Measurements from ENCODE around the gene SLC2A1. TPM values are rescaled to one million over a fixed set of nuclear protein-coding genes. Genes with fewer than 3 reads are reported as not detected.

The SLC2A1 gene
- total and polyA plus RNA-seq, 8 donors, result 1.2 to 39.8 (median 18.3) TPM

- peaks cover 0 to 8% (median 2%) of the 10 kb centered on the region in 4 donors for H3K4me1 ChIP-seq
- H3K9me3 ChIP-seq, result no peaks in the 10 kb centered on the region
- no peaks in the 10 kb centered on the region for H3K27me3 ChIP-seq
- intact Hi-C loops (cut with DNase I; ENCODE audit: low total_unique reads), result no loop called here
- DNase-seq, result peak in 1 of 2 donors; percentile 87
- WGBS, 5 donors, result 51 to 65% (median 53%) methylated on average over 4 of the region's 4 CpGs
- TF ChIP-seq EP300 (IDR thresholded peaks at IDR 0.05), result no peak
- no peak for TF ChIP-seq CTCF (IDR thresholded peaks at IDR 0.05)
- TF ChIP-seq POLR2AphosphoS5 (IDR thresholded peaks at IDR 0.05), result no peak
- TF ChIP-seq POLR2A (IDR thresholded peaks at IDR 0.05), result no peak
- no peak overlapping the region for H3K4me3 ChIP-seq
- no peak overlapping the region for H3K27ac ChIP-seq
- H3K36me3 ChIP-seq, result no peaks in the 10 kb centered on the region
Measured at GRCh38 chr1:42971841-42972291, 13.2 kb upstream of the SLC2A1 start.

GRCh38 chr1:42970143-42970542 is 11.5 kb upstream of the SLC2A1 start:
- intact Hi-C loops (cut with DNase I; ENCODE audit: low total_unique reads), result no loop called here
- H3K4me3 ChIP-seq, result no peak overlapping the region
- TF ChIP-seq EP300 (IDR thresholded peaks at IDR 0.05), result no peak
- no peak for TF ChIP-seq CTCF (IDR thresholded peaks at IDR 0.05)
- TF ChIP-seq POLR2A (IDR thresholded peaks at IDR 0.05), result no peak
- TF ChIP-seq POLR2AphosphoS5 (IDR thresholded peaks at IDR 0.05), result no peak
- H3K9me3 ChIP-seq, result no peaks in the 10 kb centered on the region
- H3K27me3 ChIP-seq, result no peaks in the 10 kb centered on the region
- DNase-seq, result no peak
- H3K4me1 ChIP-seq, result peaks cover 0 to 24% (median 5%) of the 10 kb centered on the region in 4 donors
- no peaks in the 10 kb centered on the region for H3K36me3 ChIP-seq
- 86 to 97% (median 89%) methylated on average over 4 of the region's 4 CpGs for WGBS, 5 donors
- no peak overlapping the region for H3K27ac ChIP-seq

GRCh38 chr1:42968654-42969053 is 10.0 kb upstream of the SLC2A1 start:
- H3K9me3 ChIP-seq, result no peaks in the 10 kb centered on the region
- intact Hi-C loops (cut with DNase I; ENCODE audit: low total_unique reads), result no loop called here
- H3K27me3 ChIP-seq, result no peaks in the 10 kb centered on the region
- DNase-seq, result no peak
- H3K4me1 ChIP-seq, result peaks cover 0 to 32% (median 12%) of the 10 kb centered on the region in 4 donors
- no peak overlapping the region for H3K27ac ChIP-seq
- 81 to 85% (median 84%) methylated on average over 3 of the region's 3 CpGs for WGBS, 5 donors
- H3K36me3 ChIP-seq, result no peaks in the 10 kb centered on the region
- H3K4me3 ChIP-seq, result no peak overlapping the region
- TF ChIP-seq POLR2AphosphoS5 (IDR thresholded peaks at IDR 0.05) (no peak), POLR2A (IDR thresholded peaks at IDR 0.05) (no peak), EP300 (IDR thresholded peaks at IDR 0.05) (no peak), CTCF (IDR thresholded peaks at IDR 0.05) (no peak)

- 42 to 57% (median 48%) methylated on average over 10 of the region's 10 CpGs for WGBS, 5 donors
- H3K9me3 ChIP-seq, result no peaks in the 10 kb centered on the region
Measured at GRCh38 chr1:42966688-42967612, 8.3 kb upstream of the SLC2A1 start.

More at GRCh38 chr1:42966688-42967612, 8.3 kb upstream of the SLC2A1 start:
- H3K4me3 ChIP-seq, result no peak overlapping the region
- peak; percentile 72 to 92 for DNase-seq
- H3K4me1 ChIP-seq, result peaks cover 16 to 49% (median 28%) of the 10 kb centered on the region in 4 donors
- H3K36me3 ChIP-seq, result no peaks in the 10 kb centered on the region
- H3K27ac ChIP-seq, result peak overlapping the region in 1 of 5 donors; percentile 24
- intact Hi-C loops (cut with DNase I; ENCODE audit: low total_unique reads), result no loop called here
- TF ChIP-seq POLR2AphosphoS5 (IDR thresholded peaks at IDR 0.05) (peak in 2 of 3 donors; percentile 50 to 86), CTCF (IDR thresholded peaks at IDR 0.05) (no peak)
- H3K27me3 ChIP-seq, result peaks cover 0 to 5% (median 4%) of the 10 kb centered on the region in 3 donors

Data from stomach (tissue), 9 donors.